Trophoblast cell (in vitro differentiated cells and primary cell): ENCODE data around the gene MYBPC1.

Experiments used
- DNase-seq, 2 donors: peaks; one replicate each; pipeline ENCODE4 v3.0.0-alpha.2; 2016
- H2AFZ ChIP-seq: 2 replicates; pipeline ENCODE4 v1.6.1; 2013; ENCODE audit warnings: low read length, moderate library complexity, mild to moderate bottlenecking; ENCODE audit not compliant: insufficient read depth, poor library complexity
- H2AK5ac ChIP-seq: 2 replicates; pipeline ENCODE4 v1.6.1; 2013; ENCODE audit warnings: mild to moderate bottlenecking, low read length
- H2BK120ac ChIP-seq: 2 replicates; pipeline ENCODE4 v1.6.1; 2013; ENCODE audit warnings: low read length, mild to moderate bottlenecking, moderate library complexity; ENCODE audit not compliant: insufficient read depth, poor library complexity
- H2BK12ac ChIP-seq: 2 replicates; pipeline ENCODE4 v1.6.1; 2013; ENCODE audit warnings: mild to moderate bottlenecking, low read length, moderate library complexity
- H2BK5ac ChIP-seq: 2 replicates; pipeline ENCODE4 v1.6.1; 2013; ENCODE audit warnings: low read length, low read depth, moderate library complexity, mild to moderate bottlenecking; ENCODE audit not compliant: poor library complexity
- H3K14ac ChIP-seq: 2 replicates; pipeline ENCODE4 v1.6.1; 2013; ENCODE audit warnings: mild to moderate bottlenecking, low read length
- H3K18ac ChIP-seq: 2 replicates; pipeline ENCODE4 v1.6.1; 2013; ENCODE audit warnings: mild to moderate bottlenecking, low read length
- H3K23ac ChIP-seq: 2 replicates; pipeline ENCODE4 v1.6.1; 2013; ENCODE audit warnings: low read length
- H3K27ac ChIP-seq: 2 replicates; pipeline ENCODE4 v1.5.1; 2013; ENCODE audit warnings: low read depth, mild to moderate bottlenecking, inconsistent platforms, low read length, moderate library complexity
- H3K27me3 ChIP-seq: 2 replicates; pipeline ENCODE4 v1.6.1; 2013; ENCODE audit warnings: inconsistent platforms, mild to moderate bottlenecking, low read length, moderate library complexity; ENCODE audit not compliant: insufficient read depth
- H3K36me3 ChIP-seq, 2 experiments: 1 replicate in 1 of 2; 2 replicates in 1 of 2; pipeline ENCODE4 v1.6.1; 2013; ENCODE audit warnings: low read length in 2 of 2, mild to moderate bottlenecking in 2 of 2, moderate library complexity in 1 of 2; ENCODE audit not compliant: insufficient read depth in 2 of 2, control insufficient read depth in 1 of 2
- H3K4ac ChIP-seq: 2 replicates; pipeline ENCODE4 v1.6.1; 2013; ENCODE audit warnings: low read depth, mild to moderate bottlenecking, low read length, moderate library complexity
- H3K4me1 ChIP-seq, 2 experiments: 1 replicate in 1 of 2; 2 replicates in 1 of 2; pipeline ENCODE4 v1.6.1; 2013; ENCODE audit warnings: low read length in 2 of 2, mild to moderate bottlenecking in 2 of 2, moderate library complexity in 1 of 2; ENCODE audit not compliant: insufficient read depth in 2 of 2, control insufficient read depth in 1 of 2
- H3K4me2 ChIP-seq: 2 replicates; pipeline ENCODE4 v1.6.1; 2013; ENCODE audit warnings: inconsistent platforms, mild to moderate bottlenecking, low read length, moderate library complexity
- H3K4me3 ChIP-seq: 2 replicates; pipeline ENCODE4 v1.5.1; 2013; ENCODE audit warnings: mild to moderate bottlenecking, low read depth, low read length, inconsistent platforms
- H3K79me1 ChIP-seq: one replicate; pipeline ENCODE4 v1.6.1; 2013; ENCODE audit warnings: low read length
- H3K79me2 ChIP-seq: 2 replicates; pipeline ENCODE4 v1.6.1; 2013; ENCODE audit warnings: low read length, mild to moderate bottlenecking; ENCODE audit not compliant: control insufficient read depth, insufficient read depth, poor library complexity
- H3K9ac ChIP-seq: 2 replicates; pipeline ENCODE4 v1.6.1; 2013; ENCODE audit warnings: mild to moderate bottlenecking, low read length
- H3K9me3 ChIP-seq: 2 replicates; pipeline ENCODE4 v1.6.1; 2013; ENCODE audit warnings: low read depth, mild to moderate bottlenecking, control low read depth, inconsistent platforms, low read length; ENCODE audit not compliant: insufficient read depth
- H4K12ac ChIP-seq: 2 replicates; pipeline ENCODE4 v1.6.1; 2013; ENCODE audit warnings: low read depth, mild to moderate bottlenecking, low read length, moderate library complexity
- H4K8ac ChIP-seq: 2 replicates; pipeline ENCODE4 v1.6.1; 2013; ENCODE audit warnings: low read depth, mild to moderate bottlenecking, low read length, moderate library complexity
- H4K91ac ChIP-seq: one replicate; pipeline ENCODE4 v1.6.1; 2013; ENCODE audit warnings: low read depth, mild to moderate bottlenecking, low read length, moderate library complexity
- WGBS: extraction: QIAGEN DNeasy Blood & Tissue Kit; methylation state at CpG from one replicate; pipeline ENCODE4 v1.1.7; 2013; ENCODE audit warnings: missing lambda C conversion rate; ENCODE audit not compliant: insufficient read length, insufficient coverage; ENCODE audit errors: extremely low coverage; 5-methylcytosine and 5-hydroxymethylcytosine counted together

Gene MYBPC1

DNA sequence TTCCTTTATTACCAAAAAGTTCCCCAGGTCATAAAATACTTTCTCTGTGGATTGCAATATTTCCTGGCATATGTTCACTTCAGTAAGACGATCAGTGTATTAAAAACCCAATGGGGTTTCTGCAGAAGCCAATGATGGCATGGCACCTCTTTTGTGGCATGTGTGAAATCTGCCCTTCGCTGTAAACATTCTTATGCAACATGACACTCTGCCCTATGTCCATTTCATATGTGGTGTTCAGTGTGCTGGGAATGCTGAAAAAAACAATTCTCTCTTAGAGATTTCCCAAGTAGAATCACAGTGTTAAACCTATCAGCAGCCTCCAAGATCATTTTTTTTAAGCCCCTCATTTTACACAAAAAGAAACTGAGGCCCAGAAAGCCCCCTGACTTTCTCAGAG is 2.3 kb upstream of the MYBPC1 start:
- Histone ChIP-seq H3K27me3 (no peaks in the 10 kb centered on the region), H4K8ac (no peak overlapping the region), H3K79me2 (no peaks in the 10 kb centered on the region), H2BK12ac (no peak overlapping the region), H2AFZ (no peak overlapping the region), H3K9ac (no peak overlapping the region), H2BK5ac (no peak overlapping the region), H3K18ac (no peak overlapping the region), H4K12ac (no peak overlapping the region), H3K23ac (no peak overlapping the region), H2AK5ac (no peak overlapping the region), H3K4ac (no peak overlapping the region), H3K9me3 (no peaks in the 10 kb centered on the region), H3K14ac (no peak overlapping the region), H3K27ac (no peak overlapping the region), H4K91ac (no peak overlapping the region), H3K4me1 (no peaks in the 10 kb centered on the region), H3K4me2 (no peak overlapping the region), H2BK120ac (no peak overlapping the region), H3K36me3 (no peaks in the 10 kb centered on the region), H3K4me3 (no peak overlapping the region), H3K79me1 (no peaks in the 10 kb centered on the region)
- WGBS = no CpG with 5 or more reads among the region's 2 CpGs
- no peak for DNase-seq

GRCh38 chr12:101592921-101593320 is 1.9 kb upstream of the MYBPC1 start:
- no CpG with 5 or more reads among the region's 4 CpGs for WGBS
- no peak overlapping the region for H4K91ac ChIP-seq
- no peaks in the 10 kb centered on the region for H3K9me3 ChIP-seq

GRCh38 chr12:101596172-101596571 is 1.4 kb downstream of the MYBPC1 start:
- Histone ChIP-seq H3K79me2 (no peaks in the 10 kb centered on the region), H2BK120ac (no peak overlapping the region), H3K9ac (no peak overlapping the region), H2BK5ac (no peak overlapping the region), H3K27me3 (no peaks in the 10 kb centered on the region), H3K9me3 (no peaks in the 10 kb centered on the region), H4K91ac (no peak overlapping the region), H3K36me3 (no peaks in the 10 kb centered on the region), H3K4ac (no peak overlapping the region), H3K23ac (no peak overlapping the region), H2BK12ac (no peak overlapping the region), H3K79me1 (no peaks in the 10 kb centered on the region), H3K4me2 (no peak overlapping the region), H4K12ac (no peak overlapping the region), H3K4me1 (no peaks in the 10 kb centered on the region), H3K4me3 (no peak overlapping the region), H3K27ac (no peak overlapping the region), H3K18ac (no peak overlapping the region), H2AFZ (no peak overlapping the region), H4K8ac (no peak overlapping the region), H2AK5ac (no peak overlapping the region), H3K14ac (no peak overlapping the region)
- DNase-seq = no peak
- no CpG with 5 or more reads among the region's 2 CpGs for WGBS

More at GRCh38 chr12:101592921-101593320, 1.9 kb upstream of the MYBPC1 start:
- no peak overlapping the region for H3K4me2 ChIP-seq
- H2BK12ac ChIP-seq = no peak overlapping the region
- H3K79me2 ChIP-seq = no peaks in the 10 kb centered on the region
- no peak overlapping the region for H3K18ac ChIP-seq
- no peak overlapping the region for H3K4ac ChIP-seq
- H3K14ac ChIP-seq = no peak overlapping the region
- no peak overlapping the region for H3K27ac ChIP-seq
- H4K12ac ChIP-seq = no peak overlapping the region
- H4K8ac ChIP-seq = no peak overlapping the region
- H2AFZ ChIP-seq = no peak overlapping the region
- H3K23ac ChIP-seq = no peak overlapping the region
- H3K4me1 ChIP-seq = no peaks in the 10 kb centered on the region
- H2BK120ac ChIP-seq = no peak overlapping the region
- H3K79me1 ChIP-seq = no peaks in the 10 kb centered on the region
- no peak overlapping the region for H2AK5ac ChIP-seq
- no peak overlapping the region for H2BK5ac ChIP-seq
- no peaks in the 10 kb centered on the region for H3K36me3 ChIP-seq
- DNase-seq = no peak
- no peak overlapping the region for H3K4me3 ChIP-seq
- H3K9ac ChIP-seq = no peak overlapping the region
- no peaks in the 10 kb centered on the region for H3K27me3 ChIP-seq

DNA sequence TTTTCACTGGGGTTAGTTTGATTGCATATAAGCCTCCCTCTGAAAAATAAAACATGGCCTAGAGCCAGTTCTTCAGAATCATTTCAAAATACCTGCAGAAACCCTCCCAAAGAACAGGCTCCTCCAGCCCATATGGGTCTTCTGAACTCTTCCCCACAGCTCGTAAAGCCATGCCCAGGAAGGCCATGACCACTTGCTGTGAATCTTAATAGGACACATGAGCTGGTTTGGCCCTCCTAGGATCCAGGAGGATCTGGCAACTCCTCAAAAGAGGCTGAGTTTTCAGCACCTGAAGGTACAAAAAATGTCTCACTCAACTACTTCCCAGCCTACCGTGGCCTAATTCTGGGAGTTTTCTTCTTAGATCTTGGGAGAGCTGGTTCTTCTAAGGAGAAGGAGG is 2.4 kb downstream of the MYBPC1 start:
- no CpG with 5 or more reads among the region's 2 CpGs for WGBS
- Histone ChIP-seq H3K4me1 (no peaks in the 10 kb centered on the region), H3K9me3 (no peaks in the 10 kb centered on the region), H3K79me2 (no peaks in the 10 kb centered on the region), H3K4ac (no peak overlapping the region), H3K27ac (no peak overlapping the region), H3K18ac (no peak overlapping the region), H4K8ac (no peak overlapping the region), H3K4me2 (no peak overlapping the region), H2AK5ac (no peak overlapping the region), H3K27me3 (no peaks in the 10 kb centered on the region), H4K12ac (no peak overlapping the region), H3K4me3 (no peak overlapping the region), H2AFZ (no peak overlapping the region), H3K9ac (no peak overlapping the region), H3K79me1 (no peaks in the 10 kb centered on the region), H2BK12ac (no peak overlapping the region), H3K14ac (no peak overlapping the region), H2BK120ac (no peak overlapping the region), H3K36me3 (no peaks in the 10 kb centered on the region), H2BK5ac (no peak overlapping the region), H4K91ac (no peak overlapping the region), H3K23ac (no peak overlapping the region)
- no peak for DNase-seq
